HK-2 (cell line): ENCODE results near the gene PGLYRP2.
"Not testable (repeated sequence)": the region's sequence is repeated elsewhere in the genome, so short reads cannot be mapped to it uniquely, and the experiment has no call there.

Experiments used
- DNase-seq: peaks from one replicate; pipeline ENCODE4 v3.0.0-alpha.2; 2018; ENCODE audit not compliant: unreplicated experiment

PGLYRP2 gene

GRCh38 chr19:15487038-15487437 lies 7.7 kb upstream of the PGLYRP2 start:
- no peak for DNase-seq

DNA sequence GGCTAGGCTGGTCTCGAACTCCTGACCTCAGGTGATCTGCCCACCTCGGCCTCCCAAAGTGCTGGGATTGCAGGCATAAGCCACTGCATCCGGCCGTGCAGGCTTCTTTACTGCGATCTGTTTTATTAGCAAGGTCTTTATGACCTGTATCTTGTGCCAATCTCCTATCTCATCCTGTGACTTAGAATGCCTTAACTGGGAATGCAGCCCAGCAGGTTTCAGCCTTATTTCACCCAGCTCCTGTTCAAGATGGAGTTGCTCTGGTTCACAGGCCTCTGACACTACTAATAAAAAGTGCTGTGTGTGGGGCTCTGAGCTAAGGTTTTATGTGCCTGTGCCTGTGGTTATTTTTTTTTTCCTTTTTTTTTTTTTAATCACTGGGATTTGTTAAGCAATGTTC lies 6.5 kb upstream of the PGLYRP2 start:
- not testable (repeated sequence) for DNase-seq

- DNase-seq: not testable (repeated sequence)
Observed at GRCh38 chr19:15480996-15481395, 1.7 kb upstream of the PGLYRP2 start.

DNA sequence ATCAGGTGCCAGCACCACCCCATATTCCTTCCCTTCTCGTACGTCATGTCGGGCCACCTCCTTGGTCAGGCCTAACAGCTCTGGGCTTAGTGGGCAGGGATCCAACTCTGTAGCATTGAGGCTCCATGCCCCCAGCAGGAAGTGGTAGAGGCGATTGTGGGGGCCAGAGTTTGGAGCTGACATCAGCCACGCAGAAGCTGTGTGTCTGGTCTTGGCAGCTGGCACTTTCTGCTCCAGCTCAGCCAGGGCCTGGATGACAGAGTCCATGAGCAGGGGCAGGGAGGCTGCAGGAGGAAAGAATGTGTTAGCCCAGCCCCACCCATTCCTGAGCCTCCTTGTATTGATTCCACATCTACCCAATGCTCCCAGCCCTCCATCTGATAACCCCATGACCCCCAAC lies 3.0 kb downstream of the PGLYRP2 start:
- no peak for DNase-seq

DNA sequence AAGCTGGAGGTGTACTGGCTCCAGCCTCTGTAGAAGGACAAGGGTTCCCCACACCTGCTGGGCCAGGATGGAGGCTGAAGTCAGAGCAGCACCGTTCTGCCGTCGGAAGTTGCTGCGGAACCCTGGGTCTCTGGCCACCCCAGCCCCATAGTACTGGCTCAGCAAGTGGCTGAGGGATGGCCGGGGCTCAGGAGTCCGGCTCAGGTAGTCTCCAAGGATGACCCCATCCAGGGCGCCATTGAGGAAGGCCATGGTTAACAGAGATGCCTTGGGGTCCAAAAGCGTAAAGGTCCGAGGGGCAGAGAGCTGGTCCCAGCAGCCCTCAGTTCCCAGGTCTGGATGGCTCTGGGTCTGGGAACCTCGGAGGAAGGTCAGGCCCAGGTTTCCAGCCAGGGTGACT lies 3.7 kb downstream of the PGLYRP2 start:
- no peak for DNase-seq

GRCh38 chr19:15475169-15475568 lies 4.1 kb downstream of the PGLYRP2 start:
- DNase-seq: no peak

DNA sequence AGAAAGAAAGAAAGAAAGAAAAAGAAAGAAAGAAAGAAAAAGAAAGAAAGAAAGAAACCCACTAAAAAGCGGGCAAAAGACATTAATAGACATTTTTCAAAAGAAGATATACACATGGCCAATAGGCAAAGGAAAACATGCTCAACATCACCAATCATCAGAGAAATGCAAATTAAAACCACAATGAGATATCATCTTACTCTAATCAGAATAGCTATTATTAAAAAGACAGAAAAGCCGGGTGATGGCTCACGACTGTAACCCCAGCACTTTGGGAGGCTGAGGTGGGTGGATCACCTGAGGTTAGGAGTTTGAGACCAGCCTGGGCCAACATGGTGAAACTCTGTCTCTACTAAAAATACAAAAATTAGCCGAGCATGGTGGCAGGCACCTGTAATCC lies 5.5 kb downstream of the PGLYRP2 start:
- DNase-seq: not testable (repeated sequence)

DNA sequence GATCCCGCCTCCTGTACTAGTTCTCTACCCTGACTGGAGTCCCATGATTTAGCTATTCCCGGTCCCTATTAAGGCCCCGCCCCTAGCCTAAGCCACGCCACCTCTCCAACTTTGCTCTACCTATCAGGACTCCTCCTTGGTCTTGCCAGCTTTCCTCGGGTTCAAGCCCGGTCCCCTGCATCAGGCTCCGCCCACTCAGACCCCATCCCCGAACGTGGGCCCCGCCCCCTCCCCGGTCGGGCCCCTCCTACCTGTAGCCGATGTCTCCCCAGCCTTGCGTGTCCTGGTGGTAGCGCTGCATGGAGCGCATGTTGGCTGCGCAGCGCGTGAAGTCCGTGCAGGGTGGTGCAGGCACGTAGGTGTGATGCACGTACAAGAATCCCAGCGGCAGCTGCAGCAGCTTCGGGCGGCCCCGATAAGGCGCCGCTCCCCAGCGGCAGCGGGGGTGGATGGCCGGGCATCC lies 7.6 kb downstream of the PGLYRP2 start:
- DNase-seq: no peak

GRCh38 chr19:15469513-15470297 lies 9.6 kb downstream of the PGLYRP2 start:
- DNase-seq: no peak

DNA sequence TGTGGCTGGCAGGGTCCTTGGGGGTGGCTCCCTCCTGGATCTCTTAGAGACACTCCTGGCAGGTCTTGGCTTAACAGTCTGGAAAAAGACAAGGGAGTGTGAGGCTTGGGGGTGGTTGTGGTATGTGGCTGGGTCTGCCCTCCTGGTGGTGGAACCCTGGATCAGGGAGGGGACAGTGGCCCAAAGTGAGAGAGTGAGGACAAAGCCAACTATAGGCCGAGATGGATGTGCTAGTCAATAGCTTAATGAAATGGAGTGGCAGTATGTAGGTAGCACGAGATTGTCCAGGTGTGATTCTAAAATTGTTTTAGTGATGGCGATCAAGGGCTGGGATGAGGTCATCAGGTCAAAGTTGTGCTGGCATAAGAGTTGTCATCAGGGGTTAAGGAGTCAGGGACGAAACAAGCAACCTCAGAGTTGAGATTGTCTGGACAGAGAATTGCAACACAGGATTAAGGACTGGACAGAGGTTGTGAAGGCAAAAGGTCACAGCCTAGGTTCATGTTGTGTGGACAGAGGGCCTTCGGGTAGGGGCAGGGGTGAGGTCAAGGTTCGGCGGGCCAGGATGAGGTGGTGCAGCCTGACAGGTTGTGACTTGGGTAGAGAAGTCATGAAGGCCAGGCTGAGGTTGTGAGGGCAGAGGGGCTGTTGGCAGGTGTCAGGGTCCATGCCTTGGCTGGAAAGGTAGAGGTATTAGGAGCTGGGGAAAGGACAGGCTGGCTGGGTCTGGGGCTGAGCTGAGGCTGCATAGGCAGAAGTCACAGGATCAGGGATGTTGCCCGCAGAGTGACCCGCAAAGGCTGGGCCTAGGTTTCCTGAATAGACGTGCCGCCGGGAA lies 10.4 kb downstream of the PGLYRP2 start:
- DNase-seq: no peak

GRCh38 chr19:15467734-15468214 lies 11.5 kb downstream of the PGLYRP2 start:
- no peak for DNase-seq

DNA sequence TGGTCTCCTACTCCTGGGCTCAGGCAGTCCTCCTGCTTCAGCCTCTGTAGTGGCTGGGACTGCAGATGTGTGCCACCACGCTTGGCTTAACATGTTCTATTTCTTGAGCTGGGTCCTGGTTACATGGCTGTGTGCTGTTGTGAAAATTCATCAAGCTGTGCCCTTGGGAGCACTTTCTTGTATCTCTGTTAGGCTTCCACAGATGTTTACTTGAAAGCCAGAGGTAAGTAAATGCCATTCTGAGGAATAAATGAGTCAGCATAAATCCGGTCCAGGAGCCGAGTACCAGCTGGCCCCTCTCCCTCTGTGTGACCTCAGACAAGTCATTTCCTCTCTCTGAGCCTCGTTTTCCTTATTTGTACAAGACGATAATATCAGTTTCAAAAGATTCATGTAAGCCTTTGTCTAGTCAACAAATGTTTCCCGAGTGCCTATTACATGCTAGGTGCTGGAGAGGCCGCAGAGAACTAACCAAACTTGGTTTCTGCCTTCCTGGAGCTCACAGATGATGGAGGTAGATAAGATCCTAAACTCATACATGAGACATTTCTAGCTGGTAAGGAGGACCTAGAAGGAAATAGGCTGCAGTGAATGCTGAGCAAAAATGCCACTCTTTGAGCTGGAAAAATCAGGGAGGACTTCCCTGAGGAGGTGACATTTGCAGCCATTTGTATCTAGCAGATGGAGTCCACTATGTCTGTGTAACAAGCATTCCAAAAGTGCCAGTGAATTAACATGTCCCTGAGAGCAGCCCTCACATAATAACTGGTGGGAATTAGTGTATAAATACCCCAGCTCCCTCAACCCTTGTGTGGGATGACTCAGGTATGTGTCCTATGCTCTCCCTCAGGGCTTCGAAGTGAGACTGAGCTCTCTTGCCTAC lies 12.2 kb downstream of the PGLYRP2 start:
- no peak for DNase-seq

DNA sequence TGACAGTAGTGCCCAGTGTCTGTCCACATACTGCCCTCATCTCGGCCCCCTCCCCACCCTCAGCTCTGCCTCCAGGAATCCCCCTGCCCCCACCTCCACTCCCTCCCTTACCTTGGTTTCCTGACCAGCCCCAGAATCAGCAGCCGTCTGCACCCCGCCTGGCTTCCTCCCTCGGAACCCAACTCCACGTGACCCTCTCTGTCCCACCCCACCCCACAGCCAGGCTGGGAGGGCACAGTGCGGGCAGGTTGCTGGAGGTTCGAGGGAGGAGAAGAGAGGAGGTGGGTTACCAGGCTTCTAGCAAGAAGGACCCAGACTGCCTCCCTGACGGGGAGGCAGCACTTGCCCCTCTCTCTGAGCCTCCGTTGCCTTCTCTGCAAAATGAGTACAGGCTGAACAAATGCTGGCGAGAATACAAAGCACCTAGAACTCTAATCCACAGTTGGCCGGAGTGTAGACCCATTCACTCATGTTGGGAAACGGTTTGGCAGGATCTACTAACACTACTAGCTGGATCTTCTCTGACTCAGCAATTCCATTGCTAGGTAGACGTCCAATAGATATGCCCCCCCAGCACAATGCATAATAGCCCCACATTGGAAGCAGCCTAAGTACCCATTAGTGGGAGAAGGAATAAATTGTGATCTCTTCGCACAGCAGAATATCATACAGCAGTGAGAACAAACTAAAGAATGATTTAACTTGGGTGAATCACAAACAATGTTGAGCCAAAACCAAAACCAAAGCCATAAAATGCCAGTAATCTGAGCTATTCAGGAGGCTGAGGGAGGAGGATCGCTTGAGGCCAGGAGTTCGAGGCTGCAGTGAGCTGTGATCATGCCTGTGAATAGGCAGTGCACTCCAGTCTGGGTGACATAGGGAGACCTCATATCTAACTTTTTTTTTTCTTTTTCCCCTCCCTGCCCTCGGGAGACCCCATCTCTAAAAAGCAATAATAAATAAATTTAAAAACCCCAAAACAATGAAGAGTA lies 14.6 kb downstream of the PGLYRP2 start, which contains the start of gene RASAL3:
Gene RASAL3, minus strand, starts transcription at position 151 of the 992 bp plus-strand sequence. CDS start 186 bp downstream, outside the sequence.
- DNase-seq: no peak

- DNase-seq: no peak
Observed at GRCh38 chr19:15463861-15464371, 15.4 kb downstream of the PGLYRP2 start.

DNA sequence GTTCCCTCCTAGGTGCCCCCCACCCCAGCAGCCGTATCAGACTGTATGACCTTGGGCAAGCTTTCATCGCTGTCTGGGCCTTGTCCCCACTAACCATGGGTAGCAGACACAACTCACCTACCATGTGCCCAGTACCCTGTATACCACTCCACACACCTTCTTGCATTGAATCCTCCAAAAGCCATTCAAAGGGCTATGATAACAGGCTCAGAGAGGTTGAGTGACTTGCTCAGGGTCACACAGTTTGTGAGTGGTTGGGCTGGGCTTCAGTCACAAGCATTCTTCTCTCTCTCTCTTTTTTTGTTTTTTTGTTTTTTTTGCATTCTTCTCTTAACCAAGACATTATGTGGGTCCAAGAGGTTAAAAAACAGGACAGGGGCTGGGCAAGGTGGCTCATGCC lies 17.6 kb downstream of the PGLYRP2 start:
- no peak for DNase-seq

- DNase-seq: no peak
Observed at GRCh38 chr19:15457701-15458484, 21.4 kb downstream of the PGLYRP2 start.

GRCh38 chr19:15456871-15457700 lies 22.2 kb downstream of the PGLYRP2 start:
- DNase-seq: no peak

- DNase-seq: no peak
Observed at GRCh38 chr19:15456441-15456840, 22.9 kb downstream of the PGLYRP2 start.
